ENCODE results near the gene CELF2.

Gene CELF2

GRCh38 chr10:11004144-11005077 is 13.3 kb upstream of the CELF2 start:
- DNase-seq: no peak

GRCh38 chr10:11005725-11006427 is 11.8 kb upstream of the CELF2 start:
- no peak for DNase-seq

GRCh38 chr10:11006428-11006825 is 11.2 kb upstream of the CELF2 start:
- no peak for DNase-seq

GRCh38 chr10:11007476-11008020 is 10.1 kb upstream of the CELF2 start:
- DNase-seq: no peak

- DNase-seq: no peak
Measured at GRCh38 chr10:11009471-11010308, 8.0 kb upstream of the CELF2 start.

- no peak for DNase-seq
Measured at GRCh38 chr10:11010582-11010981, 7.1 kb upstream of the CELF2 start.

GRCh38 chr10:11011436-11011835 is 6.2 kb upstream of the CELF2 start:
- DNase-seq: no peak

GRCh38 chr10:11011984-11012383 is 5.7 kb upstream of the CELF2 start:
- no peak for DNase-seq

GRCh38 chr10:11012421-11013295 is 5.0 kb upstream of the CELF2 start:
- no peak for DNase-seq

- no peak for DNase-seq
Measured at GRCh38 chr10:11013836-11014235, 3.8 kb upstream of the CELF2 start.

GRCh38 chr10:11014671-11015445 is 2.8 kb upstream of the CELF2 start:
- DNase-seq: no peak

GRCh38 chr10:11015446-11015934 is 2.2 kb upstream of the CELF2 start:
- no peak for DNase-seq

GRCh38 chr10:11017000-11017569 is 587 bp upstream of the CELF2 start:
- DNase-seq: no peak

GRCh38 chr10:11018432-11018841 is 765 bp downstream of the CELF2 start:
- no peak for DNase-seq

GRCh38 chr10:11018855-11019631 is 1.4 kb downstream of the CELF2 start:
- no peak for DNase-seq

GRCh38 chr10:11019724-11020547 is 2.3 kb downstream of the CELF2 start:
- no peak for DNase-seq

- no peak for DNase-seq
Measured at GRCh38 chr10:11020548-11020942, 2.9 kb downstream of the CELF2 start.

GRCh38 chr10:11022213-11022612 is 4.5 kb downstream of the CELF2 start:
- no peak for DNase-seq
